K562 (cell line): ENCODE measurements around the gene ZNF428. TPM values are rescaled to one million over a fixed set of nuclear protein-coding genes. Genes with fewer than 3 reads are reported as not detected.

ENCODE experiments used
- ETV5 ChIP-seq: sonication (generic); formaldehyde crosslinking; IDR thresholded peaks from 2 replicates; pipeline ENCODE4 v1.4.0; 2020; ENCODE audit warnings: low read depth, mild to moderate bottlenecking, missing genetic modification reagents
- KHSRP ChIP-seq: fragments of 450-650 bp; IDR thresholded peaks from 2 replicates; pipeline ENCODE4 v1.6.1; 2017
- ZNF79 ChIP-seq: fragments of 250-450 bp; sonication (Bioruptor Pico); IDR thresholded peaks from 2 replicates; pipeline ENCODE4 v1.4.0; 2020; ENCODE audit warnings: low read depth, mild to moderate bottlenecking, moderate library complexity
- polyA plus RNA-seq, 8 experiments: library from polyadenylated mRNA; depleted of rRNA in 4 of 8; stranded (reverse) in 5 of 8; unstranded in 3 of 8; fragments of >200 nt; fragmentation: Nextera tagmentation in 2 of 8; fragmentation: Illumina TruSeq in 1 of 8; extraction: Ambion mirVana in 2 of 8; extraction: Trizol in 1 of 8; gene quantifications; 2 replicates each; pipeline versions ENCODE4 v1.2.1 to v1.2.3, GENCODE V29; 2011 to 2014; ENCODE audit warnings: inconsistent platforms in 1 of 8, missing spikeins in 1 of 8
- total RNA-seq, 7 experiments: library from RNA; depleted of rRNA in 6 of 7; stranded (reverse); fragments of >200 nt in 6 of 7; fragmentation: Illumina TruSeq in 2 of 7; extraction: Trizol in 2 of 7; gene quantifications; 2 replicates each; pipeline versions ENCODE4 v1.2.1 to v1.2.3, GENCODE V29; 2011 to 2021; ENCODE audit warnings: low replicate concordance in 1 of 7
- TF ChIP-seq, protein P1 (sequence below): fragments of 450-650 bp; IDR thresholded peaks from 2 replicates; pipeline ENCODE4 v1.6.1; 2016; ENCODE audit warnings: mild to moderate bottlenecking, moderate library complexity

Gene ZNF428
- total and polyA plus RNA-seq, 9 of the 15 experiments (the other 6 are each of a cell fraction or from before 2014, with no cell fraction given): 0.15 to 85.7 (median 15.9) TPM

DNA sequence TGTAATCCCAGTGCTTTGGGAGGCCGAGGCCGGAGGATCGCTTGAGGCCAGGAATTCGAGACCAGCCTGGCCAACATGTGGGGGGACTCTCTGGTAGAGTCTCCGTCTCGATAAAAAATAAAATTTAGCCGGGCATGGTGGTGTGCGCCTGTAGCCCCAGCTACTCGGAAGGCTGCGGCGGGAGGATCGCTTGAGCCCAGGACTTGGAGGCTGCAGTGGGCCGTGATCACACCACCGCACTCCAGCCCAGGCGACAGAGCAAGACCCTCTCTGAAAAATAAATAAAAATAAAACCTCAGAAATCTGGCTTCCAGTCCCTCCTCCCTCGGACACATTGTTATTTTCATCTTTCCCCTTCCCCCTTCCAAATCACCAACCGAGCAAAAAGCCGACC lies 23.8 kb downstream of the ZNF428 start (continued):
- TF ChIP-seq, protein P1, sequence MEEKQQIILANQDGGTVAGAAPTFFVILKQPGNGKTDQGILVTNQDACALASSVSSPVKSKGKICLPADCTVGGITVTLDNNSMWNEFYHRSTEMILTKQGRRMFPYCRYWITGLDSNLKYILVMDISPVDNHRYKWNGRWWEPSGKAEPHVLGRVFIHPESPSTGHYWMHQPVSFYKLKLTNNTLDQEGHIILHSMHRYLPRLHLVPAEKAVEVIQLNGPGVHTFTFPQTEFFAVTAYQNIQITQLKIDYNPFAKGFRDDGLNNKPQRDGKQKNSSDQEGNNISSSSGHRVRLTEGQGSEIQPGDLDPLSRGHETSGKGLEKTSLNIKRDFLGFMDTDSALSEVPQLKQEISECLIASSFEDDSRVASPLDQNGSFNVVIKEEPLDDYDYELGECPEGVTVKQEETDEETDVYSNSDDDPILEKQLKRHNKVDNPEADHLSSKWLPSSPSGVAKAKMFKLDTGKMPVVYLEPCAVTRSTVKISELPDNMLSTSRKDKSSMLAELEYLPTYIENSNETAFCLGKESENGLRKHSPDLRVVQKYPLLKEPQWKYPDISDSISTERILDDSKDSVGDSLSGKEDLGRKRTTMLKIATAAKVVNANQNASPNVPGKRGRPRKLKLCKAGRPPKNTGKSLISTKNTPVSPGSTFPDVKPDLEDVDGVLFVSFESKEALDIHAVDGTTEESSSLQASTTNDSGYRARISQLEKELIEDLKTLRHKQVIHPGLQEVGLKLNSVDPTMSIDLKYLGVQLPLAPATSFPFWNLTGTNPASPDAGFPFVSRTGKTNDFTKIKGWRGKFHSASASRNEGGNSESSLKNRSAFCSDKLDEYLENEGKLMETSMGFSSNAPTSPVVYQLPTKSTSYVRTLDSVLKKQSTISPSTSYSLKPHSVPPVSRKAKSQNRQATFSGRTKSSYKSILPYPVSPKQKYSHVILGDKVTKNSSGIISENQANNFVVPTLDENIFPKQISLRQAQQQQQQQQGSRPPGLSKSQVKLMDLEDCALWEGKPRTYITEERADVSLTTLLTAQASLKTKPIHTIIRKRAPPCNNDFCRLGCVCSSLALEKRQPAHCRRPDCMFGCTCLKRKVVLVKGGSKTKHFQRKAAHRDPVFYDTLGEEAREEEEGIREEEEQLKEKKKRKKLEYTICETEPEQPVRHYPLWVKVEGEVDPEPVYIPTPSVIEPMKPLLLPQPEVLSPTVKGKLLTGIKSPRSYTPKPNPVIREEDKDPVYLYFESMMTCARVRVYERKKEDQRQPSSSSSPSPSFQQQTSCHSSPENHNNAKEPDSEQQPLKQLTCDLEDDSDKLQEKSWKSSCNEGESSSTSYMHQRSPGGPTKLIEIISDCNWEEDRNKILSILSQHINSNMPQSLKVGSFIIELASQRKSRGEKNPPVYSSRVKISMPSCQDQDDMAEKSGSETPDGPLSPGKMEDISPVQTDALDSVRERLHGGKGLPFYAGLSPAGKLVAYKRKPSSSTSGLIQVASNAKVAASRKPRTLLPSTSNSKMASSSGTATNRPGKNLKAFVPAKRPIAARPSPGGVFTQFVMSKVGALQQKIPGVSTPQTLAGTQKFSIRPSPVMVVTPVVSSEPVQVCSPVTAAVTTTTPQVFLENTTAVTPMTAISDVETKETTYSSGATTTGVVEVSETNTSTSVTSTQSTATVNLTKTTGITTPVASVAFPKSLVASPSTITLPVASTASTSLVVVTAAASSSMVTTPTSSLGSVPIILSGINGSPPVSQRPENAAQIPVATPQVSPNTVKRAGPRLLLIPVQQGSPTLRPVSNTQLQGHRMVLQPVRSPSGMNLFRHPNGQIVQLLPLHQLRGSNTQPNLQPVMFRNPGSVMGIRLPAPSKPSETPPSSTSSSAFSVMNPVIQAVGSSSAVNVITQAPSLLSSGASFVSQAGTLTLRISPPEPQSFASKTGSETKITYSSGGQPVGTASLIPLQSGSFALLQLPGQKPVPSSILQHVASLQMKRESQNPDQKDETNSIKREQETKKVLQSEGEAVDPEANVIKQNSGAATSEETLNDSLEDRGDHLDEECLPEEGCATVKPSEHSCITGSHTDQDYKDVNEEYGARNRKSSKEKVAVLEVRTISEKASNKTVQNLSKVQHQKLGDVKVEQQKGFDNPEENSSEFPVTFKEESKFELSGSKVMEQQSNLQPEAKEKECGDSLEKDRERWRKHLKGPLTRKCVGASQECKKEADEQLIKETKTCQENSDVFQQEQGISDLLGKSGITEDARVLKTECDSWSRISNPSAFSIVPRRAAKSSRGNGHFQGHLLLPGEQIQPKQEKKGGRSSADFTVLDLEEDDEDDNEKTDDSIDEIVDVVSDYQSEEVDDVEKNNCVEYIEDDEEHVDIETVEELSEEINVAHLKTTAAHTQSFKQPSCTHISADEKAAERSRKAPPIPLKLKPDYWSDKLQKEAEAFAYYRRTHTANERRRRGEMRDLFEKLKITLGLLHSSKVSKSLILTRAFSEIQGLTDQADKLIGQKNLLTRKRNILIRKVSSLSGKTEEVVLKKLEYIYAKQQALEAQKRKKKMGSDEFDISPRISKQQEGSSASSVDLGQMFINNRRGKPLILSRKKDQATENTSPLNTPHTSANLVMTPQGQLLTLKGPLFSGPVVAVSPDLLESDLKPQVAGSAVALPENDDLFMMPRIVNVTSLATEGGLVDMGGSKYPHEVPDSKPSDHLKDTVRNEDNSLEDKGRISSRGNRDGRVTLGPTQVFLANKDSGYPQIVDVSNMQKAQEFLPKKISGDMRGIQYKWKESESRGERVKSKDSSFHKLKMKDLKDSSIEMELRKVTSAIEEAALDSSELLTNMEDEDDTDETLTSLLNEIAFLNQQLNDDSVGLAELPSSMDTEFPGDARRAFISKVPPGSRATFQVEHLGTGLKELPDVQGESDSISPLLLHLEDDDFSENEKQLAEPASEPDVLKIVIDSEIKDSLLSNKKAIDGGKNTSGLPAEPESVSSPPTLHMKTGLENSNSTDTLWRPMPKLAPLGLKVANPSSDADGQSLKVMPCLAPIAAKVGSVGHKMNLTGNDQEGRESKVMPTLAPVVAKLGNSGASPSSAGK: 0 out of 2 replicates have a peak, but pooled peaks have one; percentile 38
- TF ChIP-seq ETV5 (no peak), KHSRP (no peak), ZNF79 (CRISPR knock-in tag) (no peak)
